ENCODE results near the gene CASP3.
"Not testable (repeated sequence)": the region's sequence is repeated elsewhere in the genome, so short reads cannot be mapped to it uniquely, and the experiment has no call there.

CASP3 gene

GRCh38 chr4:184595430-184595829 is 53.8 kb downstream of the CASP3 start:
- DNase-seq (ENCODE audit: low read depth): no peak
- TF ChIP-seq CTCF (conservative IDR thresholded peaks at IDR 0.05; ENCODE audit: control insufficient read depth, insufficient read depth, low read depth, low read length): no peak
- no peak overlapping the region for H3K4me3 ChIP-seq (ENCODE audit: control insufficient read depth, low read depth, low read length)

- TF ChIP-seq CTCF (conservative IDR thresholded peaks at IDR 0.05; ENCODE audit: control insufficient read depth, insufficient read depth, low read depth, low read length): no peak
Measured at GRCh38 chr4:184593461-184593860, 55.8 kb downstream of the CASP3 start.

GRCh38 chr4:184591747-184592270 is 57.4 kb downstream of the CASP3 start:
- H3K4me3 ChIP-seq (ENCODE audit: control insufficient read depth, low read depth, low read length): not testable (repeated sequence)

More at GRCh38 chr4:184593461-184593860, 55.8 kb downstream of the CASP3 start:
- DNase-seq (ENCODE audit: low read depth): no peak
- no peak overlapping the region for H3K4me3 ChIP-seq (ENCODE audit: control insufficient read depth, low read depth, low read length)

GRCh38 chr4:184591070-184591677 is 58.1 kb downstream of the CASP3 start:
- no peak for TF ChIP-seq CTCF (conservative IDR thresholded peaks at IDR 0.05; ENCODE audit: control insufficient read depth, insufficient read depth, low read depth, low read length)

More at GRCh38 chr4:184591747-184592270, 57.4 kb downstream of the CASP3 start:
- DNase-seq (ENCODE audit: low read depth): not testable (repeated sequence)

GRCh38 chr4:184590196-184590595 is 59.1 kb downstream of the CASP3 start:
- no peak overlapping the region for H3K4me3 ChIP-seq (ENCODE audit: control insufficient read depth, low read depth, low read length)
- TF ChIP-seq CTCF (conservative IDR thresholded peaks at IDR 0.05; ENCODE audit: control insufficient read depth, insufficient read depth, low read depth, low read length): no peak
- no peak for DNase-seq (ENCODE audit: low read depth)

More at GRCh38 chr4:184591070-184591677, 58.1 kb downstream of the CASP3 start:
- H3K4me3 ChIP-seq (ENCODE audit: control insufficient read depth, low read depth, low read length): no peak overlapping the region
- DNase-seq (ENCODE audit: low read depth): no peak

- no peak for TF ChIP-seq CTCF (conservative IDR thresholded peaks at IDR 0.05; ENCODE audit: control insufficient read depth, insufficient read depth, low read depth, low read length)
- DNase-seq (ENCODE audit: low read depth): peak; percentile 31
- no peak overlapping the region for H3K4me3 ChIP-seq (ENCODE audit: control insufficient read depth, low read depth, low read length)
Measured at GRCh38 chr4:184588893-184589292, 60.4 kb downstream of the CASP3 start.

- no peak for DNase-seq (ENCODE audit: low read depth)
- H3K4me3 ChIP-seq (ENCODE audit: control insufficient read depth, low read depth, low read length): no peak overlapping the region
- TF ChIP-seq CTCF (conservative IDR thresholded peaks at IDR 0.05; ENCODE audit: control insufficient read depth, insufficient read depth, low read depth, low read length): no peak
Measured at GRCh38 chr4:184587701-184588100, 61.5 kb downstream of the CASP3 start.
